ENCODE measurements around the gene CDH5.

The CDH5 gene

DNA sequence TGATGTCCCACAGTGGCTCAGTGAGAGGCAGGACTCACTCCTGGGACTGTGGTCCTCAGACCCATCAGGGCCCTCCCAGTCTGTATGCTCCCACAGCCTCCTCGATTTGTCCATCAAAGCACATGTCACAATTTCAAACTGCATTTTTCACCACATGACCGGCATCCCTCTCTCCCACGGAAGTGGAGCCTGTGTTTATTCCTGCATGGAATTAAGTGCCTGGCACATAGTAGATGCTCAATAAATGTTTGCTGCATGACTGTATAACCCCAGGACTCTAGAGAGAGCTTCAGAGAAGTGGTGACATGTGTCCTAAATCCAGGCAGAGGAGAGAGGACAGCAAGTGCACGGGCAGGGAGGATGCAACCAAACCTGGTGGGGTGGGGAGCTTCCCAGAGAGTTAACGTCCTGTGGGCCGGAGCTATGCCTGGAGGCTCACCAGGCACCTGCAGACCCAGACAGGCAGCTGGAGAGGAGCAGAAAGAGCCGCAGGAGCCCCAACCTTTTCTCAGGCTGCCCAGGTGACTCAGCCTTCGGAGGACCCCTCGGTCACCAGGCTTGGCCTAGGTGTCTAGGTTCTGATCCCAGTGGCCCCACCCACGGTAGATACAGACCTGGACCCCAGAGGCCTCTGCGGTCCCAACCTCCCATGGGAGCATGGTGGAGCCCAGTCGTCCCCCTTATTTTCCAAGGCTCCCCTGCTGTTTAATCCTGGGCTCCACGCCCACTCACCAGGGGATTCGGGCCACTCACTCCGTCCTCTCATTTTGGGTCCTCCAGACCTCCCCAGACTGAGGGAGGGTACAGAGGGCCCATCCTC, 5.8 kb downstream of the CDH5 start:
- no peak for TF ChIP-seq CTCF (conservative IDR thresholded peaks at IDR 0.05)
- H3K27ac ChIP-seq: no peak overlapping the region

DNA sequence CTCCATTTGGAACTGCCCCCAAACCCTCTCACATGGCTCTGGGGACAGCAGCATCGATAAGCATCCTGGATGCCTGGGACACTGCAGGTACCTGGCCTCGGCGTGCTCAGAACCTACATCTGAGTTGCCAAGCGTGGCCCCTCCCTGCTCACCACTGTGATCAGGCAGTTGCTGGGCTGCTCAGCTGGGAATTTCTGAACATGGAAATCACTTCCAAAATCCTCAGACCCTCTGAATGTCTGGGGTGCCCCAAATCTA, 6.3 kb downstream of the CDH5 start:
- H3K27ac ChIP-seq: no peak overlapping the region
- TF ChIP-seq CTCF (conservative IDR thresholded peaks at IDR 0.05): no peak

- no peak for TF ChIP-seq CTCF (conservative IDR thresholded peaks at IDR 0.05)
Observed at GRCh38 chr16:66373667-66374066, 7.2 kb downstream of the CDH5 start.

GRCh38 chr16:66374176-66374575, 7.7 kb downstream of the CDH5 start:
- H3K27ac ChIP-seq: no peak overlapping the region
- TF ChIP-seq CTCF (conservative IDR thresholded peaks at IDR 0.05): no peak

More at GRCh38 chr16:66373667-66374066, 7.2 kb downstream of the CDH5 start:
- H3K27ac ChIP-seq: no peak overlapping the region

DNA sequence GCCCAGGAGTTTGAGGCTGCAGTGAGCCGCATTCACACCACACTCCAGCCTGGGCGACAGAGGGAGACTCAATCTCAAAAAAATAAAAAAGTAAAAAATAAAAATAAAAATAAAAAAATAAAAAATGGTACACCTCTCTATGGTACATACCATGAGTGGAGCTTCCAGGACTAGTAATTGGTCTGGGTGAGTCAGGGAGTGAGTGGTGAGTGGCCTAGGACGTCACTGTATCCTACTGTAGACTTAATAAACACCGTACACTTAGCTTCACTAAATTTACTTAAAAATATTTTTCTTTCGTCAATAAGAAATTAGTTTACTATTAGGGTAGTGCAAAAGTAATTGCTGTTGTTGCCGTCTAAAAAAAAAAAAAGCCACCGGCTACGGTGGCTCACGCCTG, 9.0 kb downstream of the CDH5 start:
- no peak for TF ChIP-seq CTCF (conservative IDR thresholded peaks at IDR 0.05)
- H3K27ac ChIP-seq: no peak overlapping the region

DNA sequence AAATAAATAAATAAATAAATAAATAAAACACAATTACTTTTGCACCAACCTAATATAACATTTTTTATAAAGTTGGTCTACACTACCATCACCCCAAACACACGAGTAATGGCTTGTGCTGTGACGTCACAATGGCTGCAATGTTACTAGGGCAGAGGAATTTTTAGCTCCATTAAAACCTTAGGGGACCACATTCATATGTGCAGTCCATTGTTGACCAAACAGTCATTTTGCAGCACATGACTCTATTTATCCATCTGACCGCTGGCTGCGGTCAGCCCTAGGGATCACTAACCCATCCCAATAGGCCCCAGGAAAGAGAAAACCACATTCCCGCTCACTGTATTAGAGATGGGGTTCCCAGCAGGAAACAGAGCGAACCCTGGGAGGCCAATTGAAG, 9.6 kb downstream of the CDH5 start:
- H3K27ac ChIP-seq: no peak overlapping the region
- no peak for TF ChIP-seq CTCF (conservative IDR thresholded peaks at IDR 0.05)

DNA sequence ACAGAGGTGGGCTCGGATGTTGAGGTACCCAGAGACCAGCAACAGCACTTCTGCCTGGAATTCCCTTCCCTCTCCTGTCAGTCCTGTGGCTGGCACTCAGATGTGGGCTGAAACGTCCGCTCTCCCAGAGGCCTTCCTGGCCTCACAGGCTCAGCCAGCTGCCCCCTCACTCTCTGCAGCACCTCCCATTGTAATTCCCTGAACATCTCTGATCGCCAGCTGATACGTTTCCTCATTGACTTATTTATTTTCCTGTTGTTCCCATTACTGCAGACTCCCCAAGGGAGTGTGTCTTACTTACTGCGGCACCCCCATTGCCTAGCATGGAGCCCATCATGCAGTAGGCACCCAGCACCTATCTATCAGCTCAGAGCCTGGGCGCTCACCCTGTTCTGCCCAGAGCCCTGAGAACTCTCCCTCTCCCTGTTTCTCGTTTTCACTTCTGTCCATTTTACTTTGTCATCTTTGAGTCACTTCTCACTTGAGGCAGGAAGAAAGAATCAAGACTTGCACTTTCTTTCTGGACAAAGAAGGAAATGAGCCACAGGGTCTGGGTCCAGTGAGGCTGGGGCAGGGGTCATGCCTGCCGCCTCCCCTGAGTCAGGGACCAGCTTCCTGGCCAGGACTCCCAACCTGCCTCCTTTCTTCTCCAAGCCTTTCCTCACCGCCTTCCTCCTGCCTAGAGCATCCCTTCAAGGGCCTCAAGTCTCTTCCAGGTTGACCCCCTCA, 10.2 kb downstream of the CDH5 start:
- TF ChIP-seq CTCF (conservative IDR thresholded peaks at IDR 0.05): no peak

More for the DNA sequence above, 10.2 kb downstream of the CDH5 start:
- H3K27ac ChIP-seq: no peak overlapping the region

Measured in VCaP (cell line).